KBM-7 (cell line): ENCODE results near the gene SIGLEC14.

Experiments used
- DNase-seq: peaks from one replicate; pipeline ENCODE4 v3.0.0-alpha.2; 2015
- in situ Hi-C: fragments of 300-500 bp; cut with MboI; formaldehyde crosslinking; loops from 2 replicates; pipeline ENCODE4 v1.14.3; 2020; ENCODE audit warnings: low sequenced_read_pairs, low pct_unique_long_range_greater_than_20kb, mixed read lengths

Gene SIGLEC14

DNA sequence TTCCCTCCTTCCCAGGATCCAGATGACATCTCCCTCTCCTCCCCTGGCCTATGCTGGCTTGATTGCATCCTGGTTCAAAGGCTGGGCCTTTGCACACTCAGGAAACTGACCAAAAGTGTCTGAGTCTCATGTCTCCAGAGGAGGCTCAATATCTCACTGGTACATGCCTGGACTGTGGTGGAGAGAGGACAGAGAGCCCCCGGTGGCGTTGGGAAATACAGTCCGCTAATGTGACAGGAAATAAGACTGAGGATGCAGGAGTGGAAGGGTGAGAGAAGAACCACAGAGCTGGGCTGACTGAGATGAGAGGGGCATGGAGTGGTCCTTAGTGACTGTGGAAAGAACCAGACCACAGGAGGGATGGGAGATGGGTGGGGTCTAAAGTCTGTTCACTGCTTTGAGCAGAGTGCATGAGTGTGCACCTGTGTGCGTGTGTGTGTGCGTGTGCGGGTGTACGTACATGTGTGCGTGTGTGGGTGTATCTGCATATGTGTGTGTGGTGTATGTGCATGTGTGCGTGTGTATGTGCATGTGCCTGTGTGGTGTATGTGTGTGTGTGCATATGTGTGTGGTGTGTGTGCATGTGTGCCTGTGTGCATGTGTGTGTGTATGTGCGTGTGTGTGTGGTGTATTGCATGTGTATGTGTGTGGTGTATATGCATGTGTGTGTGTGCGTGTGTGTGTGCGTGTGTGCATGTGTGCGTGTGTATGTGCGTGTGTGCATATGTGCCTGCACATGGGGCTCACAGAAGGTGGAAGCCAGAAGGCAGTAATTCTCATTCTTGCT is 18.3 kb downstream of the SIGLEC14 start:
- no peak for DNase-seq
- in situ Hi-C loops, result no loop called here

- in situ Hi-C loops, result no loop called here
- DNase-seq, result peak; percentile 65
Measured at GRCh38 chr19:51627491-51628138, 19.0 kb downstream of the SIGLEC14 start.

DNA sequence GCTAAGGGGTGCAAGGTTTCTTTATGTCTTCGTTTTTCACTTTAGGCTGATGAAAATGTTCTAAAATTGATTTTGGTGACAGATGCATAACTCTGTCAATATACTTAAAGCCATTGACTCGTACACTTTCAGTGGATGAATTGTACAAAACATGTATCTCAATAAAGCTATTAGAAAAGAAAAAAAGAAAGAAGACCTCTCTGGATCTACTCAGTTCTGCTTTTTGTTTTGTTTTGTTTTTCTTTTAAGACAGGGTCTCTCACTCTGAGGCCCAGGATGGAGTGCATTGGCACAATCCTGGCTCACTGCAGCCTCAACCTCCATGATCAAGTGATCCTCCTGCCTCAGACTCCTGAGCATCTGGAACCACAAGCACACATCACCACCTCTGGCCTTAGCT is 19.9 kb downstream of the SIGLEC14 start:
- DNase-seq, result no peak
- in situ Hi-C loops, result no loop called here

DNA sequence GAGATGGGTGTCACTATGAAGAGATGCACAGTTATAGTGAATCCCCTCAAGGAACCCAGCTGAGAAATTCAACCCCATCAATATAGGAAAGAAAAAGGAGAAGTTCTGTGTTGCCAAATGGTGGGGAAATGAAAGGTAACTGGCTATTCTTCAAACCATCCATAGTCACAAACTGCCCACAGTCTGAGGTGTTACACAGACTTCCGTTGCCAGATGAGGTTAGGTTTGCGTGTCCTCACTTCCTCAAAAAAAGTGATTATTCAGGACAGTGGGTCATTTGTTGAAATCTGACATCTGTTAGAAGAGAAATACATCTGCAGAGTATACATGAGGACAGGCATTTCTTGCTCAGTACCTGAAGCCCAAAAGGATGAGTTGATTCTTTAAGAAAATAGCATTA is 25.4 kb downstream of the SIGLEC14 start:
- in situ Hi-C loops, result no loop called here
- peak; percentile 93 for DNase-seq

DNA sequence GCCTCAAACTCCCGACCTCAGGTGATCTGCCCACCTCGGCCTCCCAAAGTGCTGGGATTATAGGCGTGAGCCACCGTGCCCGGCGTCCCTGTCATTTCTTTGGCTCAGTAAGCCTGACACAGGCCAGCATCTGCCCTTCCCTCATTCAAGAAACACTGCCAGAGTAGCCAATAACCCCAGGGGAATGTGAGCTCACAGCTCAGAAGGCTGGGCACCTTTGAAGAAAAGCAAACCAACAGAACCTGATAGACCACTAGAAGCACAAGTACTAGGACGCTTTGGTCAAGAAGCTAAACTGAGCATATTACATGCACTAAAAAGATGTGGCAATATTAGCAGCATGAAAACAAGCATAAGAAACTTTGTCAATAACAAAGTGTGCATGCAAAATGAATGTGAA is 30.6 kb downstream of the SIGLEC14 start:
- no peak for DNase-seq
- in situ Hi-C loops, result no loop called here

DNA sequence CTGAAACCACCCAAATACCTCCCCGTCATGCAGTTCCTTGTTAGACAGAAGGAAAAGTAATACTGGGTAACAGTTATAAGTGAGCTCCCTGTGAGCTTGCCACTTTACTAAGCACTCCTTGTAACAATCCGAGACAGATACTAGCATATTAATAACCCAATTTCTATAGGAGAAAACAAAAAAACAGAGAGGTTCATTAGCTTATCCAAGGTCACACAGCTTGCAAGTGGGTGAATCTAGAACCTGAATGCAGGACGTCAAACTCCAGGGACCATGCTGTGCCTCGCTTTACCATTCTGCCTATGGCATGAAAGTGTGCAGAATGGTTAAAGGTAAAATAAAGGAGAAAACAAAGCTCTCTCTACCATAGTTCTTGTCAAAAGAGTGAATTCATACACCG is 31.8 kb downstream of the SIGLEC14 start:
- in situ Hi-C loops, result no loop called here
- no peak for DNase-seq

DNA sequence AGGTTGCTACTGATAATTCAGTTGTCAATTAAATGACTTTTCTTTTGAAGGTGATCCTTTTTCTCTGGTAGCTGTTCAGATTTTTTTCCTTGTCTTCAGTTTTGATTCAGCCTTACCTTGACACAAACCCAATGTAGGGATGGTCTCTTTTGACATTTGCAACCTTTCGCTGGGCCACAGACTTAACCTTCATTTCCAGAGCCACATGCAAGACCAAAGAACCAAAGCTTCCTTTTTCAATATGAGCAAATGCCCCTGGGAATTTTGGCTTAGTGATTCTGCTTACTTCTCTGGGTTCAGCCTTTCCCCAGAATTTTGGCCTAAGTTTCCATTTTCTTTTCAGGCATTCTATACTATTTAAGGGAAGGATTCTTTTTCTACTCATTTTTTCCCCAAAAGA is 36.0 kb downstream of the SIGLEC14 start:
- no peak for DNase-seq
- in situ Hi-C loops, result no loop called here

DNA sequence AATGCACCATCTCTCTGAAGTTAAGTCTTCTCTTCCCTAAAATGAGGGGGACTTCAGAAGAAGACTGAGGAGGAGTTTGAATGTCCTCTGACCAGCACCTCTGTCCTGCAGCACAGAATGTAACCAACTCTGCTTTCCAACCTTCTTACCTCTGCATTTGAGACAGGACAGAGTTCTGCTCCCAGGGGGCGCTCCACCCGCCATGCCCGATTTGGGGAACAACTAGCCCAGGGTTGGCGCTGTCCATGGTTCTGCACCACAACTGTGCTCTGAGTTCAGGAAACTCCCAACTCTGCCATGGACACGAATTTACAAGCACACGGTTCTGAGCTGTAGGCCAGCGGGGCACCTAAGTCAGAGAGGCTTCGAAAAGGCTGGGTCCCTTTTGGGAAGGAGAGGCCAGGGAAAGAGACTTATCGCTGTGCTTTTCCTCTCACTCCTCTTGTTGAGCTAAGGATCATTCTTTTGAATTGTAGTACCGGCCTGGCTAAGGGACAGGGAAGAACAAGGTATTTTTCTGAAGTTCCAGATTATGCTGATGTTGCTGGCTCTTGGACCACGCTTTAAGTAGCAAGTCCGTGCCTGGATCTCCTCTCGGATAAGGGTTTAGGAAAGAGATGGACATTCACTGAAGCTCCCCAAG is 38.6 kb downstream of the SIGLEC14 start:
- in situ Hi-C loops, result no loop called here
- peak; percentile 86 for DNase-seq

DNA sequence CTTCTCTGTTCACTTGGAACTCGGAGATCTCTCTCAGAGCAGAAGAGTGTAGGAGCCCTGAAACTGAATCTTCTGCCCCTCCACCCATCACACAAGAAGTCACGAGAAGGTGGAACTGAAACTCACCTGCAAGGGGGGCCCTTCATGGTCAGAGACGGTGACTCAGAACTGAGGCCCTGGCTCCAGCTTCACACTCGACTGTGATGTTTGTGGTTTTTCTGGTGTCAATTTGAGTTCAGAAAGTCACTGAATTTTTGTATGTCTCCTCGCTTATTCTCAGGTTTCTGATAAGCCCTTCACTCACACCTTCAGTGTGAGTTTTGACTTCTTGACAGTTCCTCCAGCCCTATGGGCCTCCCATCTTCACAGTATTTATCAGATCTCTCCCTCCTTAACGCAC is 39.5 kb downstream of the SIGLEC14 start:
- DNase-seq, result no peak
- in situ Hi-C loops, result no loop called here

GRCh38 chr19:51602189-51602854 is 44.3 kb downstream of the SIGLEC14 start:
- no peak for DNase-seq
- in situ Hi-C loops, result no loop called here

DNA sequence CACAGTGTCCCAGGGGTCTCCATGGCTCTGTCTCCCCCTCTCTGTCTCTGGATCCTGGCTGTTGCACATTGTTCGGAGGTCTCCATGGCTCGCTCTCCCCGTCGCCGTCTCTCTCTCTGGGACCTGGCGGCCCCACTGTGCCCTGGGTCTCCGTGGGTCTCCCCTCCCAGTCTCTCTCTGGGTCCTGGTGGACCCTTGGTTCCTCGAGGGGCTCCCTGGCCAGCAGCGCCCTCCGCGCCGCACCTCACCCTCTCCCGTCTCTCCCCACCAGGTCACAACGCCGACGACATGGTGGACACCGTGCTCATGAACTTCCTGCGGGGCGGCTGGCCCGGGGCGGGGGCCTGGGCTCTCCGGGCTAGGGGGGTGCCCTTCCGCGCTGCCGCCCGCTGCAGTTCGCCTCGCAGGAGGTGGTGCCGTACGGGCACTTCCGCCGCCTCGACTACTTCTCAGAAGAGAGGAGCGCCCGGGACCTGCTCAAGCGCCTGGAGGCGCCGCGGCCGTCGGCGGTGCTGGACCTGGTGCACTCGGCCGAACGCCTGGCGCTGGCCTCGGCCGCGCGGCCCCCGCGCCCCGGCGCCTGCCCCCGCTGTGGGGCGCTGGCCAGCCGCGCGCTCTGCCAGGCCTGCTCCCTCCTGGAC is 45.6 kb downstream of the SIGLEC14 start:
- in situ Hi-C loops, result no loop called here
- no peak for DNase-seq

- in situ Hi-C loops, result no loop called here
- DNase-seq, result no peak
Measured at GRCh38 chr19:51599084-51599483, 47.5 kb downstream of the SIGLEC14 start.

GRCh38 chr19:51598159-51598915 is 48.3 kb downstream of the SIGLEC14 start:
- DNase-seq, result no peak
- in situ Hi-C loops, result no loop called here

DNA sequence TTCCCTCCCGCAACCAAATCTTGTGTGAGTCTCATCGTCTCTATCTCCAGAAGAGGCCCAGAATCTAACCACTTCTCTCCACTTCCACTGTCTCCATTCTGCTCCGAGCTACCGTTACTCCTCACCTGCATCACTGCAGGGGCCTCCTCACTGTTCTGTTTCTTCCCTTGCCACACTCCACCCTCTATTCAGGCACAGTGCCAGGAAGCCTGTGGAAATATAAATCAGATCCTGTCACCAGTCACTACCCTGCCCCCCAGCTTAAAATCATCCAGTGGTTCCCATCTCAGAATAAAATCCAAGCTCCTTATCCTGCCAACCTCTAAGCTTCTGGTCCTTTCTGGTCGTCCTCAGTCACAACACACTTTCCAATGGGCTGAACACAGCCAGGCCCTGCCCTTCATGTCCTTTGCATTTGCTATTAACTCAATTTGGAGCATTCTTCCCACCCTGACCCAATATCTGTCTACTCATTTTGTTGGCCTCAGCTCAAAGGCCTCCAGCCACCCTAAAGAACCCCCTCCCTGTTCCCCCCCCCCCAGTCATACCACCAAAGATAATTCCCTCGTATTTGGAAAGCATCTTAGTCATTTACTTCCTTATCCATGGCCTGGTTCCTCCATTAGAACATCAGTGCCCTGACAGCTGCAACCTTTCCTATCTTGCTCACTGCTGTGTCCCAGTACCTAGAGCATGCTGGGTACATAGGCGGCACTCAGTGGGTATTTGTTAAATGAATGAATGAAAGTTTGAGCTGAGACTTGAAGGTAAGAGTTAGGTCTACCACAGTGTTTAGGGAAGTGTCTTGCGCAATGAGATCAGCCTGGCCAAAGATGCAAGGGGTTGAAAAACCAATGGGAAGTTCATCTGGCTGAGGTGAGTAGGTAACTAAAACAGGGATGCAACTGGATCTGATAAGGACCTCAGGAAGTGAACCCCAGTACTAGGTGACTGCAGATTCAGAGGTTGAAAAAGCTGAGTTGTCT is 51.1 kb downstream of the SIGLEC14 start:
- in situ Hi-C loops, result no loop called here
- peak; percentile 49 for DNase-seq

DNA sequence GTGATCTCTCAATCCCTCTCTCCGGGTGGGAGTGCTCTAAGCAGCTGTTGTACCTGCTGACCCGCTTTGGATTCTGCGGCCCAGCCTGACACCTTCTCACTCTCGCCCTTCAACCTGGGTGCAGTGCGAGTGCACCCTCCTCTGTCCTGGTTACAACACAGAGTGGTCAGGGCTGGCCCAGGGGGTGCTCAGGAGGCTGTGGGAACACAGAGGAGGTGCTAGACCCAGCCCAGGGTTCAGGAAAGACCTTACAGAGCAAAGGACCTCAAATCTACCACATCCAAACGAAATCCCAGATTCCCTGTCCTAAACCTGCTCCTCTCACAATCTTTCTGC is 51.9 kb downstream of the SIGLEC14 start:
- in situ Hi-C loops, result no loop called here
- DNase-seq, result no peak

- in situ Hi-C loops, result no loop called here
- peak; percentile 94 for DNase-seq
Measured at GRCh38 chr19:51593969-51594773, 52.5 kb downstream of the SIGLEC14 start.
